MM.1S (cell line): Measurements from ENCODE around the gene SAFB.

Experiments
- DNase-seq: peaks from one replicate; pipeline ENCODE4 v3.0.0-alpha.2; 2015
- H2AFZ ChIP-seq: fragments of 300-600 bp; sonication (generic); 2 replicates; pipeline ENCODE4 v1.6.0; 2016; ENCODE audit warnings: antibody characterized with exemption, low read length
- H3F3A ChIP-seq: fragments of 300-600 bp; sonication (generic); 2 replicates; pipeline ENCODE4 v1.6.1; 2016; ENCODE audit warnings: mild to moderate bottlenecking, antibody characterized with exemption, low read length, moderate library complexity, mixed read lengths; ENCODE audit not compliant: insufficient read depth
- H3K27ac ChIP-seq: fragments of 300-600 bp; sonication (generic); 2 replicates; pipeline ENCODE4 v1.5.1; 2016; ENCODE audit warnings: mild to moderate bottlenecking, low read length
- H3K27me3 ChIP-seq: fragments of 300-600 bp; sonication (generic); replicated peaks from 2 replicates; pipeline ENCODE4 v1.6.0; 2016; ENCODE audit warnings: low read length; ENCODE audit not compliant: insufficient read depth
- H3K36me3 ChIP-seq: fragments of 300-600 bp; sonication (generic); replicated peaks from 2 replicates; pipeline ENCODE4 v1.6.1; 2016; ENCODE audit warnings: mild to moderate bottlenecking, low read length, mixed read lengths; ENCODE audit not compliant: insufficient read depth
- H3K4me1 ChIP-seq: fragments of 300-600 bp; sonication (generic); 2 replicates; pipeline ENCODE4 v1.6.1; 2016; ENCODE audit warnings: low read length, mixed read lengths
- H3K4me2 ChIP-seq: fragments of 300-600 bp; sonication (generic); 2 replicates; pipeline ENCODE4 v1.6.0; 2016; ENCODE audit warnings: low read depth, low read length
- H3K4me3 ChIP-seq: fragments of 300-600 bp; sonication (generic); 2 replicates; pipeline ENCODE4 v1.5.1; 2016; ENCODE audit warnings: low read length, mixed read lengths
- H3K79me2 ChIP-seq: fragments of 300-600 bp; sonication (generic); 2 replicates; pipeline ENCODE4 v1.6.1; 2016; ENCODE audit warnings: mixed run types, low read length, mixed read lengths
- H3K9ac ChIP-seq: fragments of 300-600 bp; sonication (generic); 2 replicates; pipeline ENCODE4 v1.6.1; 2016; ENCODE audit warnings: low read length, mixed read lengths
- H3K9me2 ChIP-seq: fragments of 300-600 bp; sonication (generic); replicated peaks from 2 replicates; pipeline ENCODE4 v1.6.1; 2016; ENCODE audit warnings: mild to moderate bottlenecking, low read length, mixed read lengths; ENCODE audit not compliant: insufficient read depth
- H3K9me3 ChIP-seq: fragments of 300-600 bp; sonication (generic); replicated peaks from 2 replicates; pipeline ENCODE4 v1.6.1; 2016; ENCODE audit warnings: mild to moderate bottlenecking, low read length, mixed read lengths; ENCODE audit not compliant: insufficient read depth
- H4K20me1 ChIP-seq: fragments of 300-600 bp; sonication (generic); 2 replicates; pipeline ENCODE4 v1.6.1; 2016; ENCODE audit warnings: mild to moderate bottlenecking, low read length, moderate library complexity, mixed read lengths; ENCODE audit not compliant: insufficient read depth
- EZH2 ChIP-seq: fragments of 300-600 bp; sonication (generic); optimal IDR thresholded peaks from 2 replicates; pipeline ENCODE3; 2017; ENCODE audit warnings: low read depth, mild to moderate bottlenecking, antibody characterized with exemption, low read length, mixed read lengths
- EZH2phosphoT487 ChIP-seq: fragments of 300-600 bp; sonication (generic); IDR thresholded peaks from 2 replicates; pipeline ENCODE4 v1.6.1; 2018; ENCODE audit warnings: antibody characterized with exemption, low read length
- TF ChIP-seq, protein P1 (sequence below): fragments of 300-600 bp; sonication (generic); IDR thresholded peaks from 2 replicates; pipeline ENCODE4 v1.5.1; 2016; ENCODE audit warnings: antibody characterized with exemption, low read length, mixed read lengths

Gene SAFB

DNA sequence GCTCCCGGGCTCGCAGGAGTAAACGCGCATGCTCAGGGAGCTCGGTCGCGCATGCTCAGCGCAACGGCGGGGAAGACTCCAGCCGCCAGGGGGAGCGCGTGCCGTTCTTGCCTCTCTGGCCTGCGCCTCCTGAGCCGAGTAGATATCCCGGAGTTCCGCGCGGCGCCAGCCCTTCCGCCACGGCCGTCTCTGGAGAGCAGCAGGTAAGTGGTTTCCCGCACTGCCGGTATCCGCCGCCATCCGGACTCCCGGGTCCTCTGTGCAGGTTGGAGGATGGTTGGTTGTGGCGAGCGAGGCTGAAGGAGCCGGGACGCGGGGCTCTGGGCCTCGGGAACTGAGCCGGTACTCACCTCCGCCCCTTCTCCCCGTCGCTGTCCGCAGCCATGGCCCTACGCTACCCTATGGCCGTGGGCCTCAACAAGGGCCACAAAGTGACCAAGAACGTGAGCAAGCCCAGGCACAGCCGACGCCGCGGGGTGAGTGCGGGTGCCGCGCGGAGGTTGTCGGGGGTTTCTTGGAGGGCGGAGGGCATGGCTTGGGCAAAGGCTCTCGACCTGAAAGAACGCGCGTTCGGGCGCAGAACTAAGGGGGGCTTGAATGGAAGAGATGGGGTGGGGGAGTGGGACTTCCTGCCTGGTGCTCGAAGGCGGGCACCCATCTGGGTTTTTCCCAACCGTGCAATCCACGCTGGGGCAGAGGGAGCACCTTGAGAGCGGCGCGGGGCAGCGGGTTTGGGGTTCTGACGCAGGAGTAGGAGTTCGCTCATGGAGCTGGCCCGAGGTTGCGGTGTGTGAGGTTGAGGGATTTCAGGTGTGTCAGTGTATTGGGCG, 67.5 kb downstream of the SAFB start, which contains the start of gene RPL36:
TSS of gene RPL36 (plus strand) at position 171 of the 830 bp plus-strand sequence. CDS start at position 384, 213 bp downstream.
- peak within 1 kb of the TSS; percentile 96 for H3K4me3 ChIP-seq
- H3K36me3 ChIP-seq: peaks cover 32% of the 10 kb centered on the region
- peak within 1 kb of the TSS; percentile 98 for H3K9ac ChIP-seq
- no peaks in the 10 kb centered on the region for H3K27me3 ChIP-seq
- DNase-seq: peak; percentile 98
- peak within 1 kb of the TSS; percentile 84 for H3K27ac ChIP-seq
- H3K9me2 ChIP-seq: no peaks in the 10 kb centered on the region
- H3K4me1 ChIP-seq: peaks cover 21% of the 10 kb centered on the region
- no peaks in the 10 kb centered on the region for H3K9me3 ChIP-seq
- peaks cover 53% of the 10 kb centered on the region for H3K79me2 ChIP-seq
- peak within 1 kb of the TSS; percentile 72 for H2AFZ ChIP-seq
- peaks cover 46% of the 10 kb centered on the region for H3F3A ChIP-seq
- peak within 1 kb of the TSS; percentile 93 for H3K4me2 ChIP-seq
- peaks cover 45% of the 10 kb centered on the region for H4K20me1 ChIP-seq
- TF ChIP-seq EZH2: no peak
- TF ChIP-seq, protein P1, sequence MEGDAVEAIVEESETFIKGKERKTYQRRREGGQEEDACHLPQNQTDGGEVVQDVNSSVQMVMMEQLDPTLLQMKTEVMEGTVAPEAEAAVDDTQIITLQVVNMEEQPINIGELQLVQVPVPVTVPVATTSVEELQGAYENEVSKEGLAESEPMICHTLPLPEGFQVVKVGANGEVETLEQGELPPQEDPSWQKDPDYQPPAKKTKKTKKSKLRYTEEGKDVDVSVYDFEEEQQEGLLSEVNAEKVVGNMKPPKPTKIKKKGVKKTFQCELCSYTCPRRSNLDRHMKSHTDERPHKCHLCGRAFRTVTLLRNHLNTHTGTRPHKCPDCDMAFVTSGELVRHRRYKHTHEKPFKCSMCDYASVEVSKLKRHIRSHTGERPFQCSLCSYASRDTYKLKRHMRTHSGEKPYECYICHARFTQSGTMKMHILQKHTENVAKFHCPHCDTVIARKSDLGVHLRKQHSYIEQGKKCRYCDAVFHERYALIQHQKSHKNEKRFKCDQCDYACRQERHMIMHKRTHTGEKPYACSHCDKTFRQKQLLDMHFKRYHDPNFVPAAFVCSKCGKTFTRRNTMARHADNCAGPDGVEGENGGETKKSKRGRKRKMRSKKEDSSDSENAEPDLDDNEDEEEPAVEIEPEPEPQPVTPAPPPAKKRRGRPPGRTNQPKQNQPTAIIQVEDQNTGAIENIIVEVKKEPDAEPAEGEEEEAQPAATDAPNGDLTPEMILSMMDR: peak; percentile 97

GRCh38 chr19:5690955-5691821, 68.3 kb downstream of the SAFB start:
- peak; percentile 40 for DNase-seq
- no peaks in the 10 kb centered on the region for H3K9me2 ChIP-seq
- peaks cover 62% of the 10 kb centered on the region for H3K79me2 ChIP-seq
- H3F3A ChIP-seq: peaks cover 49% of the 10 kb centered on the region
- peak overlapping the region; percentile 84; the same call in 1 of the 2 replicates for H3K27ac ChIP-seq
- peaks cover 19% of the 10 kb centered on the region for H3K4me1 ChIP-seq
- H2AFZ ChIP-seq: no peak overlapping the region
- no peaks in the 10 kb centered on the region for H3K27me3 ChIP-seq
- H3K4me3 ChIP-seq: peak overlapping the region; percentile 96
- TF ChIP-seq, protein P1: no peak
- TF ChIP-seq EZH2phosphoT487 (no peak), EZH2 (no peak)
- H3K36me3 ChIP-seq: peaks cover 33% of the 10 kb centered on the region
- peak overlapping the region; percentile 98 for H3K9ac ChIP-seq
- H4K20me1 ChIP-seq: peaks cover 53% of the 10 kb centered on the region
- no peaks in the 10 kb centered on the region for H3K9me3 ChIP-seq
- peak overlapping the region; percentile 93 for H3K4me2 ChIP-seq

- TF ChIP-seq EZH2: no peak
- no peak for TF ChIP-seq EZH2phosphoT487
- TF ChIP-seq, protein P1: no peak
- peak overlapping the region; percentile 10; the same call in 1 of the 2 replicates for H3K9ac ChIP-seq
- H3K27me3 ChIP-seq: no peaks in the 10 kb centered on the region
- H3K4me3 ChIP-seq: peak overlapping the region; percentile 96
- H3K36me3 ChIP-seq: peaks cover 33% of the 10 kb centered on the region
- peak overlapping the region; percentile 93; the same call in 1 of the 2 replicates for H3K4me2 ChIP-seq
- peaks cover 53% of the 10 kb centered on the region for H4K20me1 ChIP-seq
- H3K79me2 ChIP-seq: peaks cover 71% of the 10 kb centered on the region
- no peaks in the 10 kb centered on the region for H3K9me2 ChIP-seq
- H3F3A ChIP-seq: peaks cover 52% of the 10 kb centered on the region
- H2AFZ ChIP-seq: no peak overlapping the region
- H3K9me3 ChIP-seq: no peaks in the 10 kb centered on the region
- H3K27ac ChIP-seq: no peak overlapping the region
- H3K4me1 ChIP-seq: peaks cover 17% of the 10 kb centered on the region
- DNase-seq: peak; percentile 5
Observed at GRCh38 chr19:5691822-5692722, 69.2 kb downstream of the SAFB start.
